Astrocyte (in vitro differentiated cells and primary cell): Measurements from ENCODE around the gene BCAT1.

Experiments
- CTCF ChIP-seq: IDR thresholded peaks from 2 replicates; pipeline ENCODE4 v1.5.1; 2011; ENCODE audit warnings: low read depth, mild to moderate bottlenecking, inconsistent platforms, low read length, moderate library complexity; ENCODE audit not compliant: insufficient read depth
- EZH2 ChIP-seq: IDR thresholded peaks from 2 replicates; pipeline ENCODE4 v1.6.1; 2012; ENCODE audit warnings: mild to moderate bottlenecking, low read length, inconsistent platforms; ENCODE audit not compliant: insufficient read depth

DNA sequence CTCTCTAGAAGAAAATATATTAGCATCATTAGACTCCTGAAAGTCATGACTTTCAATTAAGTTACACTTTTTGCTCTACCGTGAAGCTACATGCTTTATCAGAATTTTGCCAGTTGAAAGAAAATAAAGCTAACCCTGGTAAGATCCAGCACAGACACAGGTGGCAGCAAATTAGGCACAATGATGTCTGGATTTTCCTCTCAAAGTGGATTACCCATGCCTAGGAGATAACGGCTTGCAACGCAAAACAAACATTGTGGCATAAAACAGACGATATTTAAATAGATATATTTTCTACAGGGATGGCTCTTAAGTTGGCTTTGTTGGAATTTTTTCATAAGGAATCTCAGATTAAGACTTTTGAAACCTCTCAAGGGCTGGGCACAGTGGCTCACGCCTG, 33.4 kb downstream of the BCAT1 start:
- no peak for TF ChIP-seq CTCF
- TF ChIP-seq EZH2 = no peak
